Testis (tissue), 3 donors: ENCODE results near the gene SNTA1. TPM values are rescaled to one million over a fixed set of nuclear protein-coding genes. Genes with fewer than 3 reads are reported as not detected.

Experiments used
- DNase-seq: peaks from one replicate; pipeline ENCODE4 v3.0.0-alpha.2; 2019
- H3K27ac ChIP-seq, 2 donors: fragments of 200-600 bp; sonication (generic); one replicate each; pipeline ENCODE4 v1.5.1; 2019
- H3K27me3 ChIP-seq: fragments of 200-600 bp; sonication (generic); one replicate; pipeline ENCODE4 v1.5.1; 2019
- H3K36me3 ChIP-seq: fragments of 200-600 bp; sonication (generic); one replicate; pipeline ENCODE4 v1.5.1; 2017; ENCODE audit warnings: low read depth; ENCODE audit errors: missing control alignments
- H3K4me1 ChIP-seq: fragments of 200-600 bp; sonication (generic); one replicate; pipeline ENCODE4 v1.5.1; 2019
- H3K4me3 ChIP-seq, 2 donors: fragments of 200-600 bp; sonication (generic); one replicate each; pipeline ENCODE4 v1.5.1; 2017 to 2019
- H3K9me3 ChIP-seq: fragments of 200-600 bp; sonication (generic); one replicate; pipeline ENCODE4 v1.5.1; 2017
- CTCF ChIP-seq, 3 experiments: fragments of 450-650 bp in 2 of 3; fragments of 200-600 bp in 1 of 3; sonication (generic) in 1 of 3; IDR thresholded peaks; one replicate each; pipeline ENCODE4 v1.5.1; 2016 to 2019; ENCODE audit warnings: antibody characterized with exemption in 3 of 3, mild to moderate bottlenecking in 2 of 3, moderate library complexity in 1 of 3
- POLR2A ChIP-seq: fragments of 450-650 bp; IDR thresholded peaks from one replicate; pipeline ENCODE4 v1.6.1; 2017; ENCODE audit warnings: antibody characterized with exemption, mild to moderate bottlenecking, moderate library complexity
- WGBS, 2 donors: methylation state at CpG; one replicate each; pipeline ENCODE4 v1.1.5; 2018; 5-methylcytosine and 5-hydroxymethylcytosine counted together
- intact Hi-C: fragments of 100-400 bp; cut with DNase I; formaldehyde crosslinking; loops from one replicate; pipeline ENCODE4 v1.15.1; 2023; ENCODE audit warnings: low total_unique reads
- polyA plus RNA-seq: library from polyadenylated mRNA; stranded (reverse); fragments of 350-450 nt; fragmentation: Illumina TruSeq; extraction: RNeasy Lipid Tissue Mini Kit (QIAGEN cat#74804); gene quantifications from one replicate; pipeline ENCODE4 v1.2.3, GENCODE V29; 2014; ENCODE audit warnings: low read depth, low replicate concordance; ENCODE audit not compliant: insufficient read depth
- total RNA-seq, 2 donors: library from RNA; depleted of rRNA; stranded (reverse); fragments of >200 nt; gene quantifications; one replicate each; pipeline ENCODE4 v1.2.3, GENCODE V29; 2016

The SNTA1 gene
- total and polyA plus RNA-seq, 3 donors from 2014 or later: 28.0 to 135 (median 96.8) TPM

- Histone ChIP-seq H3K27ac (no peak overlapping the region), H3K9me3 (no peaks in the 10 kb centered on the region), H3K4me3 (no peak overlapping the region), H3K36me3 (no peaks in the 10 kb centered on the region), H3K27me3 (no peaks in the 10 kb centered on the region), H3K4me1 (no peaks in the 10 kb centered on the region)
- 81 to 90% methylated on average over 3 to 4 of the region's 4 CpGs for WGBS, 2 donors
- TF ChIP-seq CTCF (IDR thresholded peaks at IDR 0.05) (no peak), POLR2A (no peak)
- DNase-seq: no peak
- intact Hi-C loops: no loop called here
Observed at GRCh38 chr20:33372993-33373441, 70.5 kb downstream of the SNTA1 start.

GRCh38 chr20:33370291-33370690 lies 73.3 kb downstream of the SNTA1 start:
- no peak for DNase-seq
- H3K4me1 ChIP-seq: no peaks in the 10 kb centered on the region
- H3K36me3 ChIP-seq: no peaks in the 10 kb centered on the region
- TF ChIP-seq CTCF (IDR thresholded peaks at IDR 0.05) (no peak), POLR2A (no peak)
- no peaks in the 10 kb centered on the region for H3K27me3 ChIP-seq
- H3K27ac ChIP-seq: no peak overlapping the region
- intact Hi-C loops: no loop called here
- 86 to 89% methylated on average over 8 of the region's 8 CpGs for WGBS, 2 donors
- no peak overlapping the region for H3K4me3 ChIP-seq
- no peaks in the 10 kb centered on the region for H3K9me3 ChIP-seq

- Histone ChIP-seq H3K9me3 (no peaks in the 10 kb centered on the region), H3K27me3 (no peaks in the 10 kb centered on the region), H3K4me1 (no peaks in the 10 kb centered on the region), H3K27ac (no peak overlapping the region), H3K4me3 (no peak overlapping the region), H3K36me3 (no peaks in the 10 kb centered on the region)
- WGBS, 2 donors: 41 to 60% methylated on average over 1 of the region's 1 CpG
- intact Hi-C loops: no loop called here
- no peak for TF ChIP-seq CTCF (IDR thresholded peaks at IDR 0.05)
- no peak for TF ChIP-seq POLR2A
- DNase-seq: no peak
Observed at GRCh38 chr20:33362898-33363297, 80.7 kb downstream of the SNTA1 start.

- intact Hi-C loops: no loop called here
- WGBS, 2 donors: 74 to 87% methylated on average over 8 of the region's 8 CpGs
- Histone ChIP-seq H3K4me1 (no peaks in the 10 kb centered on the region), H3K27ac (no peak overlapping the region), H3K36me3 (no peaks in the 10 kb centered on the region), H3K27me3 (no peaks in the 10 kb centered on the region), H3K4me3 (no peak overlapping the region), H3K9me3 (no peaks in the 10 kb centered on the region)
- TF ChIP-seq CTCF (IDR thresholded peaks at IDR 0.05) (no peak), POLR2A (no peak)
- DNase-seq: no peak
Observed at GRCh38 chr20:33359399-33360261, 83.9 kb downstream of the SNTA1 start.

Other genes starting within 250 kb of the SNTA1 start
- gene BPIFA3, start 226.4 kb downstream of the SNTA1 start, total RNA-seq: 100 to 1,000 TPM in 1 of 2 donors, 10 to 100 TPM in 1; 30.7 to 106 TPM
- 147 TPM for gene BPIFA3, start 226.4 kb downstream of the SNTA1 start, polyA plus RNA-seq
- not detected for gene BPIFA1, start 207.8 kb downstream of the SNTA1 start, total RNA-seq
- 1.6 TPM for gene BPIFA1, start 207.8 kb downstream of the SNTA1 start, polyA plus RNA-seq
- gene BPIFB1, start 160.5 kb downstream of the SNTA1 start, total RNA-seq: 1 to 10 TPM; 1.6 to 5.5 TPM
- 5.8 TPM for gene BPIFB1, start 160.5 kb downstream of the SNTA1 start, polyA plus RNA-seq
- 10 to 100 TPM; 30.8 to 35.9 TPM for gene CDK5RAP1, start 42.2 kb downstream of the SNTA1 start, total RNA-seq
- 36.6 TPM for gene CDK5RAP1, start 42.2 kb downstream of the SNTA1 start, polyA plus RNA-seq
- 10 to 100 TPM; 33.1 to 39.2 TPM for gene CBFA2T2, start 46.3 kb upstream of the SNTA1 start, total RNA-seq
- gene CBFA2T2, start 46.3 kb upstream of the SNTA1 start, polyA plus RNA-seq: 25.2 TPM
- gene C20orf144, start 218.6 kb upstream of the SNTA1 start, total RNA-seq: 100 to 1,000 TPM in 1 of 2 donors, 10 to 100 TPM in 1; 40.0 to 119 TPM
- gene C20orf144, start 218.6 kb upstream of the SNTA1 start, polyA plus RNA-seq: 128 TPM
- 10 to 100 TPM; 26.6 to 55.0 TPM for gene ACTL10, start 223.2 kb upstream of the SNTA1 start, total RNA-seq
- 62.1 TPM for gene ACTL10, start 223.2 kb upstream of the SNTA1 start, polyA plus RNA-seq
- 100 to 1,000 TPM; 106 to 118 TPM for gene NECAB3, start 230.7 kb upstream of the SNTA1 start, total RNA-seq
- gene NECAB3, start 230.7 kb upstream of the SNTA1 start, polyA plus RNA-seq: 59.7 TPM
- 10 to 100 TPM; 19.9 to 22.8 TPM for gene E2F1, start 242.6 kb upstream of the SNTA1 start, total RNA-seq
- gene E2F1, start 242.6 kb upstream of the SNTA1 start, polyA plus RNA-seq: 16.9 TPM